Measurements from ENCODE around the gene ENSA.

GRCh38 chr1:150601540-150601939 is 27.9 kb downstream of the ENSA start:
- TF ChIP-seq CTCF (conservative IDR thresholded peaks at IDR 0.05 in 1 of 2, IDR thresholded peaks at IDR 0.05 in 1 of 2; ENCODE audit: low read depth in 1 of 2, low read length in 2 of 2) (no peak), EZH2 (IDR thresholded peaks at IDR 0.05; ENCODE audit: low read length, missing control alignments) (no peak)
